KG1 (cell line): Measurements from ENCODE around the gene CTNND2.
"Not testable (repeated sequence)": the region's sequence is repeated elsewhere in the genome, so short reads cannot be mapped to it uniquely, and the experiment has no call there.

Experiments used
- DNase-seq: peaks from one replicate; lab custom pipeline; 2025; lab: John Stamatoyannopoulos, UW

Gene CTNND2

DNA sequence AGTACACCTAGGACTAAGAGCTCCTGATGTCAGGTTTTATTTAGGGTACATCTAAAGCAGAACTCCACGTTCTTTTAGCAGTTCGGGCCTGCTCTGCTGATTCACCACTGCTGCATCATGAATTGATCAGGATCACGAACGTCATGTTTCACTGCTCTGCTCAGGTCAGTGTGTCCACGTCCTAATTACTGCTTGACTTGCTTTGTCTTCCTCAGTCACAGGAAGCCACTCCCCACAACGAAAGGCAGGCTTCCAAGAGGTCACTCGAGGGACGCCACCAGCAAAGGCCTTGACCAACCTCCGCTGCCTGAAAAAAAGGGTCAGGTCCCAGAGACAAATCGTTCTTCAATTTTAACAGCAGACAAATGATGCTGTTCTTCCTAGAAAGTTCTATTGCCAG lies 40.3 kb downstream of the CTNND2 start:
- DNase-seq = no peak

DNA sequence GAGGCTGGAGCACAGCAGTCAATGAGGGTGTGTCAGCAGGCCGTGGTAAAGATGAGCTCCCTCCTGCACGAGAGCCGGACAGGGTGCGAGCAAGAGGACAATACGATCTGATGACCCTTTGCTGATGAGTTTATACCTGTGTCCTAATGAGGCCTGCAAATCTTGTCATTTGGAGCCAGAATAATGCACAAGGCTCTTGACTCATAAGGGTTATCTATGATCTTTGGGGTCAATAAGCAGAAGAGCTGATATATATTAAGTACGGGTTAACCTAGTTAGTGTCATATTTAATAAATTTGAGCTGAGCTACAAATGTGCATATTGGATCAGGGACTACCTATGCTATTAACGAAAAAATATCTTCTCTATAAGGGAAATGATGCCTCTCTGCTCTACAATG lies 46.9 kb downstream of the CTNND2 start:
- DNase-seq = no peak

DNA sequence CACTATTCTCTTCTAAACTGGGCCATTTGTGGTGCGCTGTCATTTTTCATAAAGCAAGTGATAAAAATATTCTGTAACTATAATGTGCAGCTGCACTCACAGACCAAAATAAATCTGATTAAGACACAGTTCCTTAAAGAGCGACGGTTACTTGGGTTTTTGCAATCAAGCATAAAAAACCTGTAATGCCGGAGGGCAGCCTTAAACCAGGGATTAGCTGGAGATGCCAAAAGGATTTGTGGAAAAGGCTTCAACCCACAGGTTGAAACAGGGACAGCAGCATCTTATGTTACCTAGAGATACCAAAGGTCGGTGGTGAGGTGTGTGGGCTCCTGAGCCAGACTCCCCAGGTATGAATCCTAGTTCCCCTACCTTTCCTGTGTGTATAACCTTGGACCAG lies 49.3 kb downstream of the CTNND2 start:
- no peak for DNase-seq

DNA sequence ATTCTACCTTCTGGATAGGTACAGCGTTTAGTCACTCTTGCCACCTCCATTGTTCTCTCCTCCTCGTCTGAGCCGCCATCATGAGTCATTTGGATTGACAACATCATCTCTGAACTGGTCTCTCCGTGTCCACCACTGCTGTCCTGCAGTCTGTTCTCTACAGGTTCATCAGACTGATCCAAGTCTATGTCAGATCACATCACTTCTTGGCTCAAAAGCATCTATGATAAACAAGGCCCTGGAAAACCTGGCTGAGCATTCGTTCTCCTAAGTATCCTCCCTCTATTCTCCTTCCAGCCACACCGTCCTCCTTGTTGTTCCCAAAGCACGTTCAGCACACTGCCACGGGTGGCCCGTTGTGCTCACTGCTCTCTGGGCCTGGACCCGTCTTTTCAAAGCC lies 50.5 kb downstream of the CTNND2 start:
- DNase-seq = no peak

DNA sequence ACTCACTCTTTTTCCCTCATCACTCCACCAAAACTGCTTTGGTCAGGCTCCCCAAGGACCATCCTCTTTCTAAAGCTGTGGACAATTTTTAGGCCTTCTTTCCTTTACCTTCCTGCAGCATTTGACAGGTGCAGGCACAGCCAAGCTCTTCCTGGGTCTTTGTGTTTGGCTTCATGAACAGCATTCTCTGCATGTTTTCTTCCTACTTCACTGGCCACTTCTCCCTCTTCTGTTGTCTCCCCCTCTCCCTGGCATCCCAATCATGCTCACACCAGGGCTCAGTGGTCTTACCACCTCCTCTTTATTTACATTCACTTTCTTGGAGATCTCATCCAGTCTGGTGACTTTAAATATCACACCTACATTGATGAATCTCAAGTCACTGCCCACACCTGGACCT lies 51.1 kb downstream of the CTNND2 start:
- no peak for DNase-seq

DNA sequence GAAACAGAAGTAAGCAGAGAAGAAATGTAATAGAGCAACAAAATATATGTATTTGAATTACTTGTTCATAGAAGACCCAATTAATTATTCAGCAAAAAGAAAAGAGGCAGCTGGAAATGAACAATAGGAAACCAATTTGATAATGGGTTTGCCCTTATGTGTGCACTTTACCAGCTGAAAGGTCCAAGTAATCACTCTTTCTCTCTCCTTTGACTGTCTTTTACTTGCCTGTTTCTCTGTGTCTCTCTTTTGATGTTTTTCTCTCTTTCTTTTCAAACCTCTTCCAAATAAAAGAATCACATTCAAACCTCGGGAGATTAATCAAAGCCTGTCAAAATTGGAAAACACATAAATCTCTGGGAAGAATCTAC lies 51.5 kb downstream of the CTNND2 start:
- DNase-seq = no peak

DNA sequence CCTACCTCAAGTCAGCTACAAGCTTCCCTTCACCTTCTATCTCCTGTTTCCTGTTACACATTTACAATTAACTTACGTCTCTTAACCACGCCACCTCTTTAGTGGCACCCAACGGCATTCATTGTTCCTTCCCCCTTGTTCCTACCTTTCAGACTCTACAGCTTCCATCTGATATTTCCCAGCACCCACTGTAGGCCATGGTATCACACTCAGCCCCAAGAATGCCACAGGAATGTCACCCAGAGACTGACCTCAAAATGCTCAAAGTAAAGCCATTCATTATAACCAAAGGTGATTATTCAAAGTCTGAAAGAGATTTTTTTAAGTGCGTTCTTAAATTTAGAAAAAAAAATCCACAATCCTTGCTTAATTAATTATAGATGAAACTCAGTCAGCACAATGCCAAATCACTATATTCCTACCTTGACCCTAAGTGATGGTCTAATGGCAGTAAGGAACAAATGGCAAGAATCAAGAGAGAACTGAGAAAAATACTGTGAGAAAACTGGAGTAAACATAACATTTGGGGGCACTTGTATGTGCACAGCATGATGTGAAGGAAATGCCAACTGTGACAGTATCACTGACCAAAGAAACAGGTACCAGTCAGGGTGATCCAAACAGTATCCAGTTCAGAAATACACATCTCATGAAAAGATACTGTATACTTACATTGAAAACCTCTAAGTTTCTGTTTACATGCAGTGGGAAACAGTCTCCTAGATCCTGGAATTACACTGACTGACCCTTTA lies 52.1 kb downstream of the CTNND2 start:
- DNase-seq = no peak

DNA sequence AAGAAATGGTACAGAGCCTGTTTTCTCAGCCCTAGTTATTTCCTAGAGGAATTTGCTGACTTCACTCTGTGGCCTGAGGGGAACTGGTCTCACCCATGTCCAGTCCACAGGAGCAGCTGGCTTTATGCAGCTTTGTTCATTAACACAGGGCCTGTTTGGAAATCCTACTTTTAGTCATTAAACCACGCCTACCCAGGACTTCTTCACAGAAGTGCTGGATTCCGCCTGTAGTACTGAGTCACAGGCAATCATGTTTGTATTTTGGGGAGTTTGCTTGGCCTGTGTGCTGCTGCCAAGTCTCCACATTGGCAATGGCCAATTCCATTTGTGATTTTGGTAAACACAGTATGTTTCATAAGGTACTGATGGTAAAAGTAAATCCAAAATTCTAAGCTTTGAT lies 52.8 kb downstream of the CTNND2 start:
- no peak for DNase-seq

DNA sequence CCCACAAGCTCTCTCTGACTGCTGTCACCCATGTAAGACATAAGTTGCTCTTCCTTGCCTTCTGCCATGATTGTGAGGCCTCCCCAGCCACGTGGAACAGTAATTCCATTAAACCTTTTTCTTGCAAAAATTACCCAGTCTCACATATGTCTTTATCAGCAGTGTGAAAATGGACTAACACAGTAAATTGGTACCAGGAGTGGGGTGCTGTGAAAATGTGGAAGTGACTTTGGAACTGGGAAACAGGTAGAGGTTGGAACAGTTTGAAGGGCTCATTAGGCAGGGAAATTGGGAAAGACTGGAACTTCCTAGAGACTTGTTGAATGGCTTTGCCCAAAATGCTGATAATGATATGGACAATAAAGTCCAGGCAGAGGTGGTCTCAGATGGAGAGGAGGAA lies 75.7 kb downstream of the CTNND2 start:
- not testable (repeated sequence) for DNase-seq

DNA sequence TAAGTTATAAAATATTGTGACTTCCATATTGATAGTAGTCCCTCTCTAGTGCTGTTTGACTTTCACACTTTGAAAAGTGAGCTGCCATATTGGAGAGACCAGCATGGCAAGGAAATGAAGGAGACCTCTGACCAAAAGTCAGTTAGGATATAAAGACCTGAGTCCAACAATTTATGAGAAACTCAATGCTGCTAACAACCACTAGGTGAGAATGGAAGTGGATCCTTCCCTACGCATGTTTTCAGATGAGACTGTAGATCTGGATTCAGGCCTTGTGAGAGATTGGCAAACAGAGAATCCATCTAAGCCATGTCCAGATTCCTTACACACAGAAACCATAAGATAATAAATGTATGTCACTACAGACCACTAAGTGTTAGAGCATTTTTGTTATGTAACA lies 81.6 kb downstream of the CTNND2 start:
- DNase-seq = no peak

DNA sequence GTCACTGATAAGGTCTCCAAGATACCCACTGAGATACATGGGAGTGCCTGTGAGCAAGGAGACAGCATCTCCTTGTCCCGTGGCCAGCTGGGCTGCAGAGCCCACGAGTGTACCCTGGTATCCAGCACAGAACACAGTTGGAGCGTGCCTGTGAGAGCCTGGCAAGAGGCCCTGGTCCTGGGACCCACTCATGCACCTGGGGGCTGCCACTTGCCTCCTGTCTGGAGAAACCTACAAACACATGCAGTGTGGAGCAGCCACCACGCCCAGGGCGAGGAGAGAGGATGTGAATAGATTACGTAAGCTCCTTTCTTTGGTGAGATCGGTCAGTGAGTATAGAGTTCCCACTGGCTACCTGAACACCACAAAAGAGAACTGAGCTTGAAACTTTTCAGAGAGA lies 88.3 kb downstream of the CTNND2 start:
- no peak for DNase-seq

DNA sequence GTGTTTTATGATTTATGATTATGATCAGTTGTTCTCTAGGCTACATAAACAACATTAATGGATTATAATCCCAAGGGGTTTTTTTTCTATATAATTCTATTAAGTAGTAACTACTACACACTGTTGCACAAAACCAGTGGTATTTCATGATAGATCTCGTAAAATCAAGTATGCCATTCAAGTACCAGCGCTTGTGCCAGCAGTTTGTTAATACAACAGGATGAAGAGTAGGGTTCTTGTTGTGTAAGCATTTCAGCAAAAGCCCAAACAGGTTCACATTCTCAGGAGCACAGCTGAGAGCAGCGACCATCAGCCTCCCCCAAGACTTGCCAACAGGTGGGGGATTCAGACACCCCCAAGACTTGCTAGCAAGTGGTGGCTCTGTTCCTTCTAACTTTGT lies 88.8 kb downstream of the CTNND2 start:
- DNase-seq = no peak

DNA sequence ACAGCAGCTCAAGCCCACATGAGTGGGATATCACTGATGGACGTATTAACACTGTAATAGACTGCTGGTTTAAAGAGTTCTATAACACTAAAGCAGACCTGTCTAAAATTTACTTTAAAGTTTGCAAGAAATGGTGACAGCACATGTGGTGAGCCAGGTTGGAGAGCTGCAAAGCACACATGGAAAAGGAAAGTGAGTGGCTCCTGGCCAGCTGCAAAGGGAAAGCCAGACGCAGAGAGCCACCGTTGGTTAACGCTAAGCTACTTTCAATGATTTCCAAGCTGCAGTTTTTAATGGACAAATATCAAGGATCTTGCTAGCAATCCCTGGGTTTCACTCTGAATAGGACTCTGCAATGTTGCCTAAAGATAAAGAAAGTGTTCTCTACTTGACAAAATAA lies 89.9 kb downstream of the CTNND2 start:
- DNase-seq = no peak

DNA sequence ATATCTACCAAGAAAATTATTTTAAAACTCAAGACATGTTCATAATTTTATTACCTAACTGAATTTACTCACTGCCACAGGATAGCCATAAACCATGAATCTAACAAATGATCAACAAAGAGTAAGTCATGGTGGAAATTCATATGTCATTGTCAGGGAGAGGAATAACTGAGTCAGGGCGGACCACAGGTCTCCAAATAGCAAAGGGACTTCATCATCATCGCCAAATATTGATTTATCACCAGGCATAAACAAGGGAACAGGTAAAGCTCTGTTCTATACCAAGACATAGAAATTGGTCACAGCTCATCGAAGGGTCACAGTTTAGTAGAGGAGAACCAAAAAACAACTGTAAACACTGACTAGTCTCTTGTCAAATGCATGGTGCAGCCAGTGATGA lies 94.8 kb downstream of the CTNND2 start:
- no peak for DNase-seq

DNA sequence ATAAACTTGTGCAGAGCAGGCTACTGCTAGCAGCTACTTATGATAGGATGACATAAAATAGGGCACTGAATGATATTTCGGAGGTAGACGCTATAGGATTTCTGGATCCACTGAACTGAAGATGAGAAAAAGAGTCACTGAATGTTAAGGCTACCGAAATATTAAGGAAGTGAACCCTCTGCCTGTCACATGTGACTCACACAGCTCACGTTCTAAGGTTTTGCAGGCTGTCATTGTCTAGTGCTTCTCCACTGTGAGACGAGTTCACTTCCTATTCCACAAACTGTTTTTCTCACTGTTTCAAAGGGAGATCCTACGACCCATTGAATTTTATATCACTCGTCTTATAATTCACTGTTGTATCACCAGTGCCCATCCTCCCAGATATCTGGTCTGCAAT lies 100.8 kb downstream of the CTNND2 start:
- no peak for DNase-seq

DNA sequence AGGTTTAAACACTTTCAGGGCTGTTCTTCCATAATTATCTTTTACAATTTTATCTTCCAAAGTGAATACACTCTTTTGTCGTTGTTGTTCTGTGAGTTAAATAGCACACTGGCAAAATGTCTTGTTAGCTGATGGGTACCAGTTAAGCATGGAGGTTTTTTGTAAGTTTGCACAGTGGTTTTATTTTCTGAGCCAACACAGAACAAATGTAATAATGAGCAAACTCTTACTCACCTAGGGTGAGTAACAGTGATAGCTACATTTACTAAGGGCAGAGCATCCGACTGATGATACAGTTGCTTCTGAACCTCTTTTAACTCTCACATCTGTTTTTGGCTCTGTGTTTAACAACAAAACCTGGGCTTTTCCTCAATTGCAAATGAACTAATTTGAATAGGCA lies 103.2 kb downstream of the CTNND2 start:
- no peak for DNase-seq

DNA sequence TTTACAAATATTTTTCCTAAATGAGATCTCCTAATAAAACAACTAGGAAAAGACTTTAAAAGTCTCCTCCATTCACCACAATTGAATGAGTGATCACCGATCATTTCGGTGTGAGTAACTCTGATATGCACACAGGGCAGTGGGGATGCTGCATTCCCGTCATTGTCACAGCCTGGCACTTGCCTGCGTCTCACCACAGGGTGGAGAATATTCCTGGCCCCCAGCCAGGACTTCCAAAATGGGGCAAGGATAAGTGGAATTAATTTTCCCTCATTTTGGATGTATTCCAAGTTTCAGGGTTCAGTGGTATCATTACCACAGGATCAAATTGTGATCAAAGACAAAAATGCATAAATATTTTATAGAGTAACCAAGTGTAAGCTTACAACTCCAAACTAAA lies 107.1 kb downstream of the CTNND2 start:
- DNase-seq = no peak

DNA sequence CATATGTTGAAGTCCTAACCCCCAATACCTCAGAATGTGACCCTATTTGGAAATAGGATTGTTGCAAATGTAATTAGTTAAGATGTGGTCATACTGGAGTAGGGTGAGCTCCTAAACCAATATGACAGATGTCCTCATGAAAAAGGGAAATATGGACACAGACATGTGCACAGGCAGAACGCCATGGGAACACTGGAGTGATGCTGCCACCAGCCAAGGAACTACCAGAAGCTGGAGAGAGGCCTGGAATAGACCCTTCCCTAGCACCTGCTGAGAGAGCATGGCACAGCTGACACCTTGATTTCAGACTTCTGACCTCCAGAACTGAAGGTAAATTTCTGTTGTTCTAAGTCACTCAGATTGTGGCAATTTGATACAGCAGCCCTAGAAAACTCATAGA lies 110.8 kb downstream of the CTNND2 start:
- DNase-seq = no peak

DNA sequence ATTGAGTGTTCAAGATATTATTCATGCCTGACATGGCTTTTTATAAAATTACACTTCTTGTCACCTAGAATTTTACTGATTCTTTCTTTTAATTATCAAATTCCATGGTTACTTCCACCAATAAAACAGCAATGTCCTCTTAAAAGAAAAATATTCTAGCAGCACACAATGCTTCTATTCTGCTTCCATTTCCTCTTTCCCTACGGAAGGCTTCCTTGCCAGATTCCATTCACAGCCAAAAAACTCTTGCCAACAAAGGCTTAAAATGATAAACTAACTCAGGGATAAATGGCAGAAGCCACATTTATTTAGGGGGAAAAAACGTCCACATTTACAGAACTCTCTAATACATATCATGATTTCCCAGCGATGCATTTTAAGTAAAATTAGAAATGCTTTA lies 111.6 kb downstream of the CTNND2 start:
- DNase-seq = no peak

DNA sequence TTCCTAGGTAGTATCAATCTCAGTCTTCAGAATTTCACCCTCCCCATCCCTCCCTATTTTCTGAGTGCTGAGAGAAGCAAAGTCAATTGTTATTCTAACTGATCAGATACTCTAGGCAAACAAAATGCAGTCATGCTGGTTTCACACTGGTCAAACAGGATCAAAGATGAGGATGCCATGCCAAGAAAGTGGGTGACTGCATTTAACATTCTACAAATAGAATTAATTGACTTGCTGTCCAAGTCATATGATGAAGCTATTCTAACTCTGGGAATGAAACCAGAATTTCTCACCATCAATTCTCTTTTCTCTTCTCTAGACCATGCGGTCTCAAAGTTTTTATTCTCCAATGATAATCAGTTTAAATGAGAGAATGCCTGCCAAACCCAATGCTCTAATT lies 112.5 kb downstream of the CTNND2 start:
- no peak for DNase-seq

DNA sequence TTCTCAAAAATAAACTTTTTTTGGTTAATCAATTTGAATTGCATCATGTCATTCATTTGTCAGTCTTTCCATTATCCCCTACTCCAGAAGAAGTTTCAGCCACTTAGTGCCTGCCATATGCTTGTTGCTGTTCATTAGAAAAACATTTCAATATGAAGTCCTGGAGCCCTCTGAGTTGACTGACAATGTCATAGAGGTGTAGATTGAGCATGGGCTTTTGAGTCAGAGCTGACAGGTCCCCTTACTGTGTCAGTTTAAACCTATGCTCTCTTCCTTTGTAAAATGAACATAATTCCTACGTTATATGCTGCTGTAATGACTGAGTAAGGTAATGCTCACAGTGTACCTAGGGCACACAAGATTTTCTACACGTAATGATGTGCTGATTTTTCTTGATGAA lies 114.0 kb downstream of the CTNND2 start:
- no peak for DNase-seq

DNA sequence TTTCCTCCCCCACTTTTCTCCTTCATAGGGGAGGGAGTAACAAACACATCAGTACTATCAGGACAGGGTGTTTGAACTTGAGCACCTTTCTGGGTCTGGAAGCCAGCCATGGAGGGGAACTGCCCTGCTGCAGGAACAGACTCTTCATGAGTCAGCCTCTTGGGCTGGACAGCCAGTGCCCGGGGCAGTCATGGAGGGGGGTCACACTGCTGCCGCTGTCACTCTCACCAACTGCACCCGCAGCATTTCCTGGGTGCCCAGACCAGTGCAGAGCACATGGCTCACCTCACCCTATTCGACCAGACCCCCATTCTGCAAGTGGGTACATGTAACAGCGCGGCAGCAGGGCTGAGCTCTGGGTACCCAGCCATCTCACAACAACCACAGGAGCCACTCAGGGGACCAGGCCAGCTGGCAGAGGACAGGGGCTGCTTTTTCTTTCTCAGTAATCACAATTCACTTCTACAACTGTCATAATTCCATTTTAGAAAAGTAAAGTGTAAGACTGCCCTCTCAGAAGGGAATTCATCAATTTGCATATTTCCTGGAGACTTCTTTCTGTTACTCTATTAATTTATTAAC lies 118.4 kb downstream of the CTNND2 start:
- no peak for DNase-seq

DNA sequence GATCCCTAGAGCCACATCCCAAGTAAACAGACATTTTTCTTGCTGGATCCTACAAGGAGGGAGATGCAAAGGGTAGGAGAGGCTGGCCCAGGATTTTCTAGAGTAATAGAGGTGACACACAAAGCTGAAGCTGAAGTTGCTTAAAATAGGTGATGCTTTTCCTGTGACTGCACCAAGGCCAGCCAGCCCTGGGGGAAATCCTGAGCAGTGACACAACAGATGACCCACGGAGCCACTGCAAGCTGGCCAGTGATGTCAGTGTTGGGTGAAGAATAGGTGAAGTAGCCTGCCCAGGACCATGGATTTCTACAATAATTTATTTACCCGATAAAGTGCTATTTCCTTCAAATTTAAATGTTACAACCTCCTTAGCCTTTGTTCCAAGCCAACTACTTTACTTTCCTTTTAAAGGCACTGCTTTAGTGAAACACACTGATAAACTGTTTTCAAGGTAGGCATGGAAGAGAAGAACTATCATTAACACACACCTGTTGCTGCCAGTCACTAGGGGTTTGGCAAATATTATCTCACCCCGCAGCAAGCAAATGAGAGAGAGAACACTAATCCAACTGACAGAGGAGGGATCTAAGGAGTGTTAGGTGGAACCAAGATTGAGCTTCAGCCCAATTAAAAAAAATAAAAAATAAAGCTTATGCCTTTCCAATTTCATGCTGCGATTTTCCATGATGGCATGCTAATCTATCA lies 123.5 kb downstream of the CTNND2 start:
- DNase-seq = no peak

DNA sequence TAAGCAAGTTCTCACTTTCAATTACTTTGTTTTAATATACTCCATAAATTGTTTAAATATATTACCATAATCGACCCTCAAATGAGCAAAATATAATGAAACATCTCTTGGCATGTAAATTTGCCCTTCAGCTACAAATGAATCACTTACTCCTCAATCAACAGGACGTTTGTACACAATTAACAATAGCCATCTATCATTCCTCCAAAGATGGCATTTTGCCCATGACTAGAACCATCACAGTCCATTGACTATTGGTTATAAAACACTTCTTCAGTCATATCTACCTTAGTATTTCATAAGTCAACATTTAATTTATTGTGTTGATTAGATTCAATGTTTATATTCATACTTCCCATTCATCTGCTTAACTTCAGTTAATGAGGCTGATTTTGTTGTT lies 127.2 kb downstream of the CTNND2 start:
- no peak for DNase-seq
